LoVo (cell line): Measurements from ENCODE around the gene ALS2.
"Not testable (repeated sequence)": the region's sequence is repeated elsewhere in the genome, so short reads cannot be mapped to it uniquely, and the experiment has no call there.

Source experiments
- DNase-seq: peaks from one replicate; pipeline ENCODE4 v3.0.0-alpha.2; 2016; ENCODE audit warnings: low spot score

ALS2 gene

DNA sequence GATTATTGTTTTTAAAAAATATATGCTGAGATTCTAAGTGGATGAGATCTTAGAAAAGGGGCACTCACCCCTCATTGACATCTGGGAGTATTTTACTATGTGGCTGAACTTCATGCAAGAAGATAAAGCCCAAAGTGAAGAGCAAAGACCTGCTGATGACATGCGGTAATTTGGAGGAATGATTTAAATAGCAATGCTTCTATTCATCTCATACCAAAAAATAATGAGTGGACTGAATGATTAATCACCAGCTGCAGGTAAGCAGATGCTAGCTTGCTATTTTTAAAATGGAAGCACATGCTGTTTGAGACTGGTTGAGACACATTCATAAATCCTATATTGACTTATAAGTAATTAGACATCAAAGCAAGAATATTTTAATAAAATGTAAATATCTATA is 12.9 kb upstream of the ALS2 start:
- no peak for DNase-seq

DNA sequence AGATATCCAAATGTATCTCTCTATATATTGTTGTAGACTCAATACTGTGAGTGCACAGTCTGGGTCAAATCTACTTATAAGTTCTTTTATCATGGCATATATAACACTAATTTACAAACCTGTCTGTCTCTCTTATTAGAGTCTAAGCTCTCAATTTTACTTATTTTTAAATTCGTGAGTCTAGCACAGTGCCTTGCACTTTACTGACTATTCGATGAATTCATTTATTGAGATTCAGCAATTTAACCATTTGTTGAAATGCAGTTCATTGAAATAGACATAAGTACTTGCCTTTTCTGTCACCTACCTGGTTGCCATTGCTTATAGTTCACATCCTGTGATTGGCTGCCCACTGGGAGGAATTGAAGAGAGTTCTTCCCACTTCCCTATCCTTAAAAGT is 10.3 kb upstream of the ALS2 start:
- DNase-seq, result no peak

DNA sequence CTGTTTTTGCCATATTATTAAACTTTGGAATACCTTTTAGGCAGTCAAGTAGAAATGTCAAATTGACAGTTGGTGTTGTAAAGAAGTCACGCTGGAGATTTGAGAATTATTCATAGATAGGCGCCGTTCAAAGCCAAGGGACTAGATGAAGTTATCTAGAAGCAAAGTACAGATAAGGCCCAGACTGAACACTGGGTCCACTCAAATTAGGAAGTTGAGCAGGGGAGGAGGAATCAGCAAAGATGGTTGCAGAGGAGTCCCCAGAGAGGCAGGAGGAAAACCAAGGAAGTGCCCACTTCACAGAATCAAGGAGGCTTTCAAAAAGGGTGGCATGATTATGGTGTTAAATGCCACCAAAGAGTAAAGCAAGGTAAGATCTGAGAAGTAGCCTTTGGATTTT is 9.6 kb upstream of the ALS2 start:
- no peak for DNase-seq

DNA sequence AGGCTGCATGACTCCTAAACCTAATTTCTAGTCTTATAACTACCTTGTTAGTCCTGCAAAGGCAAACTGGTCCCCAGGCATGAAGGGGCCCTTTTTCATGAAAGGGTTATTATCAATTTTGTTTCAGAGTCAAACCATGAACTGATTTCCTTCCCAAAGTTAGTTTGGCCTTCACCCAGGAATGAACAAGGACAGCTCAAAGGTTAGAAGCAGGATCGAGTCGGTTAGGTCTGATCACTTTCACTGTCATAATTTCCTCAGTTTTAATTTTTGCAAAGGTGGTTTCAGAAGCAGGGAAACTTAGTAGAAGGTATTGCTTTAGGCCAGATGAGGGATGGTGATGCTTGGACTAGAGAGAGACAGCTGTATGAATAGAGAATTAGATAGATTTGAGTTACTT is 8.7 kb upstream of the ALS2 start:
- no peak for DNase-seq

DNA sequence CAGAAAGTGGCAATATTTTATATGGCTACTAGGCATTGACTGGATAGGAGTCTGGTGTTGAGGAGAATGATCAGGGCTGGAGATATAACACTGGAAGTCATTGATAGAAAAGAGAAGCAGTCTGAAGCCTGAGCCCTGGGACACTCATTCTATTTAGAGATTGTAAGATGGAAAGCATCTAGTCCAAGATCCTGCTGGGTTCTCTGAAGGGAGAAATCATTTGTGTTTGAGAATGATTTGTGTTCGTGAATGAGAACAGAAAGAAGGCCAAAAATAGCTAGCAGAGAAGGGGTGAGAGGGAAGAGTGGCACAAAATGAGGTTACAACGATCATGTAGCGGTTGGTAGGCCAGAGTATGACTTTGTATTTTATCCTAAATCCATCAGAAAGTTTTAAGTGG is 7.6 kb upstream of the ALS2 start:
- DNase-seq, result no peak

DNA sequence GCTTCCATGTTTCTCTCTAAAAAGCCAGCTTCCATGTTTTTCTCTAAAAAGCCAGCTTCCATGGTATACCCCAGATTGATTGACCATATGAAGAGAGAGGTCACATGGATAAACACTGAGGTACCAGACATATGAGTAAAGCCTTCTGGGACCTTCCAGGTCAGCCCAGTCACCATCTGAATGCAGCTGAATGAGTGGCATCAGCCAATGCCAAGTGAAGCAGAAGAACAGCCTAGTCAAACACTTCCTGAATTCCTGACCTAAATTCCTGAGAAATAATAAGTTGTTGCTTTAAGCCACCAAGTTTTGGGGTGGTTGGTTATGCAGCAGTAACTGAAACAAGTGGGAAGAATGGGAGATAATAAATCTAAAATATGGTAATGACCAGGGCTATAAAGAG is 5.7 kb upstream of the ALS2 start:
- DNase-seq, result no peak

DNA sequence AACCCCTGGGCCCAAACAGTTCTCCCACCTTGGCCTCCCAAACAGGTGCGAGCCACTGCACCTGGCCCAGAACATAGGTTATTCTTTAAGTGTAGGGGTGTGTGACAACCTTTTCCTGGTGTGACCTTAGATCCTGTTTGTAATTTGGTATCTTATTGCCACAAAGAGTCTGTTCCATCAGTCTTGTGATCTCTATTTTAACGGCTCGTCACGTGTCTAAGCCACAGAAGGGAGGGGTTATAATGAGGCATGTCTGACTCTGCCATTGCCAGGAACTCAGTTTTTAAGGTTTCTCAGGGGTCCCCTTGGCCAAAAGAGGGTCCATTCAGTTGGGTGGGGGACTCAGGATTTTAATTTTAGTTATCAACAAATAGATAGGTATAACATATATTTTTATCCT is 4.4 kb upstream of the ALS2 start:
- no peak for DNase-seq

DNA sequence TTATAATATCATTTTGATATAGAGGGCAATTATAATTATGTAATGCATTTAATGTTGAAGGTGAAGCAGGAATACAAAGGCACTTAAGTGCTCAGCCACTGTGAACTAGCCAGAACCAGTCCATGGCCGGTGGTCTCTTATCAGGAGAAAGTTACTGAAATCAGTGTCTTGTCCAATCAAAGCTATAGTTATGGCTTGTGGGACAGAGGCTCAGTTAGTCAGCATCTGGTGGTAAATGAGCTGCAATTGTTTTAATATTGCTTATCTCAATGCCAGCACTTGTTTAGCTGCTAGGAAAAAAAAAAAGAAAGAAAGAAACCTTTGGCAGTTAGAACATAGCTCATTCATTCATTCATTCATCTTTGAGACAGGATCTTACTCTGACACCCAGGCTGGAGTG is 3.8 kb upstream of the ALS2 start:
- no peak for DNase-seq

DNA sequence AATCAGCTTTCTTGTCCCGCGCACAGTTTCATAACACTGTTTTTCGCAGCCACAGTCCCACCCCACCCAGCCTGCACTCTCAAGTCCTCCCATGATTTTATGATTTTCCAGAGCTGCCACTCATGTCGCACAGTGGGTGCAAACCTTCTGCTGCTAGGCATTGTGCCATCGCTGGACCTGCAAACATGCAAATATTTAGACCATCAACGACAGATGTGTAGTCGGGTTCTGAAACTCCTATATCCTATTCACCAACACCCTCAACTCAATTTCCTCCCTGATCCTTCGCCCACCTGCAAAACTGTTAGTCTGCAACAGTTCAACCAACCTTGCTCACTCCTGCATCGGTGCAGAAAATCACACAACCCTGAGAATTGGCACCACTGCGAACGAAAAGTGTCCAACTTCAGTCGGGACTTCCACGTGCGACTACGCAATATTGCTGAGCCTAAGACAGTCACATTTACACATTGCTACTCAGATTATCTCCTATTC is 871 bp upstream of the ALS2 start:
- no peak for DNase-seq

DNA sequence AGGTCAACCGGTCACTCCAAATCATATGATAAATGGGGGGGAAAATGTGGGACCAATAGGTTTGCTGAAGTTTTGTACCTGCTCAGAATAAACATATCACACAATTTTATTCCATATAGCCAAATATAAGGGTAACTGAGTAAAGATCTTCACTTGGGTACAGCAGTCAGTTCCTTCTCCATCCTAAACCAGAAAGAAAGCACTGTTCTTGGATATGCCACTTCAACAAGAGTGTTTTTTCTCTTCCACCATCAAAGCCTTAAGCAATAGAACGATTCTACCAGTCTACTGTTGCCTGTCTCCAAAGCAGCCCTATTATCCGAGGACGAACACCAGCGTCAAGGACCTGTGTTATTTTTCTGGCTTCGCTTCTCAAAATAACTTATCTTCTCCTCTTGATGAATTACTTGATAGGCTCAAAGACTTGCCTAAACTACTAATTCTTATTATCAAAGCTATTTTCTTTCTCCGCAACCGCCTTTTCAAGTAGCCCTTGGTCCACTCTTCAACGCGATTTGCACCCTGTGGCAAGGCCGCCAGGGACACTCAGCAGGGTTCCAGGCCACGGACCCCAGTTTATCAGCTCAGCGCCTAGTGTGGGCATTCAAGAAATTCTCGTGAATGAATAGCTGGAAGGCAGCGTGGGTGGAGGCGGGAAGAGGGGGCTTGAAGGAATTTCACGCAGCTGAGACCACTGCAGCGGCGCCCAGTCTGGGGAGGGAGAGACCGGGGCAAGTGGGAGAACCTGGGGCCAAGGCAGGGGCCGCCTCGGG is 646 bp downstream of the ALS2 start:
- peak; percentile 18 for DNase-seq

DNA sequence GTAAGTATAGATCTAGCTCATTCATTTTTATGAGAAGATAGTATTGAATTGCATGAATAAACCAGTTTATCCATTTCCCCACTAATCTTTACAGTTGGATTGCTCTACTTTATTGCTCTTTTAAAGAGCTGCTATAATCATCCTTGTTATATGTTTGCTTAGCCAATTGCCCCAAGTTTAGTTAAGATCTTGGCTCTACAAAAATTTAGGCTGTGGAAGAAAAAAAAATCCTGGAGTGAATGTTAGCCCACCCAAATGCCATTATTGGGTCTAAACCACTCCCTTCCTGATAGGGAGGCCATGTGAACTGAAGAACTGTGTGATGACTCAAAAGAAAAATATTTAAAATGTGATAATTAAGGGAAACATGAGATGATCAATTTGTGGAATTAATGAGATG is 2.9 kb downstream of the ALS2 start:
- DNase-seq, result no peak

DNA sequence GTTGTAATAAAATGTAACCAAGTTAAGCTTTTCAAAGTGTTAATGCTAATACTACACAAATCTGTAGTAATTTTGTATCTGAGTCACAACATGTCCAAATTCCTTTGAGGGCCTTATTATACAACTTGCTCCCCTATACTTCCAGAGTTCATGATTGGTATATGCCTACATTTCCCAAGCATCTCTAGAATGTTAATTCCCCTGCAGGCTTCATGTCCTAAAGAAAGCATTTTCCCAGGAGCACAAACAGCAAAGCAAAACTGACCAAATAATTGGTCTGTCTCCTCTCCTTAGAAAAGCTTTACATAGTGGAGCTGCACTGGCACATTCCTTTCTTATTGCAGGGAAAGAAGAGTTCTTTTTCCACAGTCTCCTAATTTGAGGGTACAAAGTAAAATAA is 3.7 kb downstream of the ALS2 start:
- DNase-seq, result no peak

DNA sequence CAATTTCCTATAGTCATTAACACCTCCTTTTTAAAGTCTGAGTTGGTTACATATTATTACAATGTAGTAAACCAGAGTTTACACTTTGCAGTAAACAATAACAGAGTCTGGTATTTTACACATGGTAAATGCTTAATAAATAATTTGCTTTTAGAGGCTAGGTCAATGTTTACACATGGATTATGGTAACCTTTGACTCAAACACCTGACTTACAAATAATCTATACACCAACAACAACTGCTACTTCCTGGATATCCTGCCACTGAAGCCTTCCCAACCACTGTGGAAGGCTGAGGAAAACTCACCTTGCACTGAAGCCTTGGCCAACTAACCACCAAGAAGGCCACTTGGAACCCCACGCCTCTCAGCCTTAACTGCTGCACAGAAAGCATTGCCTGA is 5.4 kb downstream of the ALS2 start:
- no peak for DNase-seq

DNA sequence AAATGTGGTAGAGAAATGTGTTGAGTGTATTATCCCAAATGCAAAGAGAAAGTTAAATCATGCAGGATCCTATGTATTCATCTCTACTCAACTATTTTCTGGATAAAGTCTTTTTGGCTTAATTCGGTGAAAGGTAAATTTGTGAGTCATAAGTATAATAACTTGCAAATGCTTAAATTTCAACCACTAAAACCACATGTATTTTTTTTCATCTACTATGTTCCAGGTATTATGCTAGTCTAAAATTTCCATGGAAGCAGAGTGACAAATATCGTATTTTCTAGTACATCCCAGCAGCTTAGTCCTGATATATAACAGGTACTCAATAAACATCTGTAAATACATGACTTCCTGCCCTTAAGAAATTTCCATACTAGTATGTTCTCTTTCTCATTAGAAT is 6.2 kb downstream of the ALS2 start:
- no peak for DNase-seq

DNA sequence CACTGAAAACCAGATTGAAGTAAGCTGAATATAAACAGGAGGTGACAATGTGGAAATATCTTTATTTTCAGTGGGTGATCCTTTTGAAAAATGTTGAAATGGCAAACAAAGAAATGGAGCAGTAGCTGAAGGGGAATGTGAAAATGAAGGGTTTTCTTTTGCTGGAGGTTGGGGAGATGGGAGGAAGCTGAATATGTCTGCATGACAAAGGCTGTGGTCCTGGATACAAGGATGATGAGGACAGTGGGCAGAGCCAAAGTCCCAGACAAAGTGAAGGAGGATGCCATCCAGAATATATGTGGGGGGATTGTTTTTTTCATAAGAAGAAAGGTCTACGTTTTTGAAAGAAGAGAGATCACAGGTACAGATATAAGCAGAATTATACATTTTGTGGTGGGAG is 6.7 kb downstream of the ALS2 start:
- no peak for DNase-seq

DNA sequence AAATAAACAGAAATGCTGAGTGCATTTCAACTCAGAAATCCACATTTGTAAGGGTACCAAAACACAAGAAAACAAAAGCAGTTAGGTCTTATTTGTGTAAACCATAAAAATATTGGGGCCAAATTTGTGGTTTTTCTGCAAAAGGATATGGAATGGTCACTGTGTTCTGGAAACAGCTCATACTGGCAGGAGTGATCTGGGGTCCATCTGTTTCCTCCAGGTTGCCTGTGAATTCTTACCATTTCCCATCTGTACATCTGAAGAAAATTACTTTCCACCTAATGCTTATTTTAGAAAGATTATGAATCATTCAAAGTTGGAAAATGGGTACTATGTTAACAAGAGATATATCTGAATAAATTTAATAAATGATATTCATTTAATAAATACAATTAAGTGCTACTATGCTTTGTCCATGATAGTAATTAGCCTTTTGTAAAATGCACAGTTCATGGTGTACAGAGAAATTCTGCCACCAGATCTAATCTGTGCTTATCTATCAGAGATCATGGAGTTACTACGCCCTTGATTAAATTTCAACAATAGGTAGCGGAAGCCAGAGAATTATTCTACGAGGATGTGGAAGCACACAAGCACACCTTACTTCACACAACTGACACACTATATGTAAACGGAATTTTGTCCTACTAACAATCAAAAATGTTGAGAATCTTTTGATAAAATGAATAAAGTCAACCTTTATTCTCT is 10.9 kb downstream of the ALS2 start:
- no peak for DNase-seq

DNA sequence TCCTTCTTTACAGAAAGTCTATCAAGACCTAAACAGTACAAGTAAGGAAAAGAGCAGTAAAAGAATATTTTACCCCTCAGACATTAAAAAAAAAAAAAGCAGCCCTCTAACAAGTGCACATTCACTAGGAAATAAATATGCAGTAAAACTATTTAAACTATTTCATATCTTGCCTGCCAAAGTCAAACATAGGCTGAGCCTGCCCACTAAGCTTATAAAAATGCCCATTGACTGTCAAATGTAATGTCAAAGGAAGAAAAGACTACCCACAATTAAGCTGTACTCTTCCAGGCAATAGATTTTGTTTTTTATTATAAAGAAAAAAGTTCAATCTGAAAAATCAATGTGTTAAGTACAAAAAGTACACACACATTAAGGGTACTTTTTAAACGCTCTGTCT is 11.8 kb downstream of the ALS2 start:
- no peak for DNase-seq

DNA sequence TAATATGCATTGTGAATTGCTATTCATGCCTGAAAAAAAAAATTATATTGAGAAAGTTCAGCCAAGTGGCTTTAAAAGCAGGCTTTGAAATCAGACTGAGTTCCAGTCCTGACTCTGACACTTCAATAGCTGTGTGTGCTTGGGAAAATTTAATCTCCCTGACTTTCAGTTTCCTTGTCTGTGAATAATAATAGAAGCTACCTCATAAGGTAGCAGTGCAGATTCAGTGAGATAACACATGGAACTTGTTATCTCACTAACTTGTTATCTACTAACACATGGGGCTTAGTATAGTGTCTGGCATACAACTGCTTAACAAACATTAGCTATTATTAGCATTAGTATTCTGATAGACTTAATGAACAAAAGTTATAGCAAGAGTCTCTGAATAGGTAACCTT is 14.9 kb downstream of the ALS2 start:
- no peak for DNase-seq

DNA sequence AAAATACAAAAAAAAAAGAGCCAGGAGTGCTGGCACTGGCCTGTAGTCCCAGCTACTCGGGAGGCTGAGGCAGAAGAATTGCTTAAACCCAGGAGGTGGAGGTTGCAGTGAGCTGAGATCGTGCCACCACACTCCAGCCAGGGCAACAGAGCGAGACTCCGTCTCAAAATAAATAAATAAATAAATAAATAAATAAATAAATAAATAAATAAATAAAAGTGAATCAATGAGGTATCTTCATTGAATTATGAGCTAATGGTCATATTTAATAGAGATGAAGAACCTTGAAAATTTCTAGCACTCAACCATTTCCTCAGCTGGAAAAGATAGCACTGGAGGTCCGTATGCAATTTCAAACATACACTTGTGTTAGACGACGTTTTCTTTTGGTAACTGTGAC is 16.3 kb downstream of the ALS2 start:
- DNase-seq, result not testable (repeated sequence)

DNA sequence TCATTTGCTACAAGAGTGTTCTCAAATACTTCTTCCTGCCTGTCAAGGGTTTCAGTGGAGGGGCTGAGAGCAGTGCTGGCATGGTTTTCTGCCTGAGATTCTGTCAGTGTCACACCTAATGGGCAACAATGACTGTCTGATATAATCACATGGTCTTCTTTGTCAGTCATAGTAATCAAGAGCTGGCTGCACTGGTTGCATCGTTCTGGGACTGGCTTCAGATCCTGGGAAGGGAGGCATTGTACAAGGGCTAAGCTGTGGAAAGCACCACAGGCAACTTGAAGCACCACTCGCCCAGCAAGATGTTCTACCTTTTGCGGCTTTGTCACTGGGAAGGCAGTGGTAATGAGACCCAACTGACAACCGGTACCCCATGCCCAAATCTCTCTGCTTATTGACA is 19.6 kb downstream of the ALS2 start:
- no peak for DNase-seq

DNA sequence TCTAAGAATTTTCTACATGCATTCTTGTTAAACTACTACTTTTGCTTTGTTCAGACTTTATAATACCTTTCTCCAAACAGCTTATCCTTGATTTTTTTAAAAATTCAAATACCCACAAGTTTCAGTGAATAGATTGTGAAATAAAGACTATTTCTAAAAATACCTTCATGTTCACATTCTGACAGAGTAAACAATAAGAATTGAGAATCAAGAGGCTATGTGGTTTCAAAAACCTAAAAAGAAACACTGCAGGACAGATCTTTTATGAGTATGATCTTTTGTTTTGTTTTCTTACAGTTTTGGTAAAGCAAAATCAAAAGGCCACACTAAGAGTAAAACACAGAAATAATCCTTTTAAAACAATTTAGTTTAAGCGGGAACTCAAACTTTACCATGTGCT is 21.2 kb downstream of the ALS2 start:
- DNase-seq, result no peak

DNA sequence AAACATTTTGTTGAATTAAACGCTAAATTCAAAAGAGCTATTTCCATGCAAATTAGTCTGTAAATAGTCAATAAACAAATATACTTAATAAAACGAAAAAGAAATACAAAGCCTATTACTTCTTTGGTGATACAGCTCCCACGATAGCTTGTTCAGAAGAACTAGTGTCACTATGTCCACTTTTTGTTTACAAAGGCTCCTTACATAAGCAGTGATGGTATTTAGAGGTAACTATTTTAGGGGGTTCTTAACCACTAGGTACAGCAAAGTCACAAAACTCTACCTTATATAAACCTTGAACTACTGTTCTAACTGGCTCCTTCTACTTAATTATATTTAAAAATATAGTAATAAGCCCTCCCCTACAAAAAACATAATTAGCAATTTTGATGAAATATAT is 21.9 kb downstream of the ALS2 start:
- DNase-seq, result no peak

DNA sequence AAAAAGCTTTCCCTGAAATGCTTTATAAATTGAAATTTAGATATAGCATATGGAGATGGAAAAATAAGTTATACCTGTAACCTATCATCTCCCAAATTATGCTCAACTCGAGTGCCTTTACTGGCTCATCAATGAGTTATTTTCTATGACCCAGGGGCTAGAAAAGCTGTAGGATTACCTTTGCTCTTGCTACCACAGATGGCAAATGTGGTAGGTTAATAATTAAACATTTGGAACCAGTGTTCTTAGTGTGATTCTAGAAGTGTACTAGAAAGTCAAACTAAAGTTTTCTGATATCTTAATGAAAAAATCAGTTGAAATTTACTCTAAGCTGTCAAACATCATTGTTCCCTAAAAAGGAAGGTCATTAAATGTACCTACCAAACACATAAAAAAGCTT is 22.5 kb downstream of the ALS2 start:
- DNase-seq, result no peak
